SK-N-SH (cell line): Measurements from ENCODE around the gene ASB4. TPM values are rescaled to one million over a fixed set of nuclear protein-coding genes. Genes with fewer than 3 reads are reported as not detected.

Experiments used
- CTCF ChIA-PET: fragments of 300-600, 350-600 bp; formaldehyde crosslinking; extraction: SDS; loops from one replicate; lab custom pipeline; 2021; lab: Yijun Ruan, JAX
- POLR2A ChIA-PET: fragments of 350-600 bp; sonication (Branson Sonifier 250); formaldehyde crosslinking; extraction: SDS; loops from one replicate; lab custom pipeline; 2020; ENCODE audit warnings: antibody characterized with exemption, inconsistent platforms; lab: Yijun Ruan, JAX
- DNase-seq: peaks from one replicate; pipeline ENCODE4 v3.0.0; 2012
- H2AFZ ChIP-seq: fragments of 200-600 bp; sonication (generic); 2 replicates; pipeline ENCODE4 v1.8.1; 2016; ENCODE audit warnings: antibody characterized with exemption, mild to moderate bottlenecking, low read depth
- H3F3A ChIP-seq: fragments of 200-600 bp; sonication (generic); replicated peaks from 2 replicates; pipeline ENCODE3; 2016; ENCODE audit warnings: antibody characterized with exemption, mild to moderate bottlenecking; ENCODE audit not compliant: insufficient read depth
- H3K27ac ChIP-seq, 2 experiments: fragments of 200-500 bp in 1 of 2; fragments of 200-600 bp in 1 of 2; sonication (Bioruptor generic) in 1 of 2; sonication (generic), shearing (Covaris generic) in 1 of 2; 2 replicates each; pipeline versions ENCODE4 v1.5.1 to v1.6.1; 2014 to 2016; ENCODE audit warnings: low read depth in 2 of 2, inconsistent platforms in 1 of 2, low read length in 1 of 2, mild to moderate bottlenecking in 1 of 2, mixed read lengths in 1 of 2
- H3K27me3 ChIP-seq: fragments of 200-600 bp; sonication (generic), shearing (Covaris generic); 2 replicates; pipeline ENCODE4 v1.6.1; 2016; ENCODE audit warnings: mixed run types; ENCODE audit not compliant: insufficient read depth
- H3K36me3 ChIP-seq, 2 experiments: fragments of 200-500 bp in 1 of 2; fragments of 200-600 bp in 1 of 2; sonication (Bioruptor generic) in 1 of 2; sonication (generic) in 1 of 2; replicated peaks in 1 of 2; 2 replicates each; pipeline versions ENCODE3 to v1.5.1; 2014 to 2016; ENCODE audit warnings: low read length in 1 of 2, mild to moderate bottlenecking in 1 of 2; ENCODE audit not compliant: insufficient read depth in 2 of 2, control insufficient read depth in 1 of 2
- H3K4me1 ChIP-seq, 2 experiments: fragments of 200-500 bp in 1 of 2; fragments of 200-600 bp in 1 of 2; sonication (Bioruptor generic) in 1 of 2; sonication (generic), shearing (Covaris generic) in 1 of 2; 2 replicates each; pipeline versions ENCODE4 v1.5.1 to v1.6.1; 2014 to 2016; ENCODE audit warnings: low read depth in 1 of 2, low read length in 1 of 2, mixed run types in 1 of 2; ENCODE audit not compliant: insufficient read depth in 2 of 2, control insufficient read depth in 1 of 2
- H3K4me2 ChIP-seq: fragments of 200-600 bp; sonication (generic), shearing (Covaris generic); 2 replicates; pipeline ENCODE4 v1.6.1; 2017; ENCODE audit warnings: mixed run types
- H3K4me3 ChIP-seq, 2 experiments: fragments of 200-500 bp in 1 of 2; fragments of 200-600 bp in 1 of 2; sonication (Bioruptor generic) in 1 of 2; sonication (generic), shearing (Covaris generic) in 1 of 2; 2 replicates each; pipeline versions ENCODE4 v1.5.1 to v1.8.1; 2014 to 2016; ENCODE audit warnings: low read depth in 2 of 2, inconsistent platforms in 1 of 2, low read length in 1 of 2, mild to moderate bottlenecking in 1 of 2, mixed read lengths in 1 of 2, moderate library complexity in 1 of 2
- H3K79me2 ChIP-seq: fragments of 200-600 bp; sonication (generic); 2 replicates; pipeline ENCODE4 v1.8.1; 2017; ENCODE audit warnings: mild to moderate bottlenecking; ENCODE audit not compliant: insufficient read depth
- H3K9ac ChIP-seq: fragments of 200-600 bp; sonication (generic); 2 replicates; pipeline ENCODE4 v1.6.1; 2017; ENCODE audit warnings: mixed run types
- H3K9me2 ChIP-seq: fragments of 200-600 bp; sonication (generic); 2 replicates; pipeline ENCODE4 v1.6.1; 2017; ENCODE audit warnings: mixed run types
- H3K9me3 ChIP-seq: fragments of 200-600 bp; sonication (generic); 2 replicates; pipeline ENCODE4 v1.6.1; 2017; ENCODE audit warnings: mixed run types, mild to moderate bottlenecking, moderate library complexity
- H4K20me1 ChIP-seq: fragments of 200-600 bp; sonication (generic); 2 replicates; pipeline ENCODE4 v1.6.1; 2017; ENCODE audit warnings: mild to moderate bottlenecking, mixed run types; ENCODE audit not compliant: insufficient read depth
- ELF1 ChIP-seq: IDR thresholded peaks from 2 replicates; pipeline ENCODE4 v1.4.0; 2012
- FOXJ3 ChIP-seq: sonication (generic); formaldehyde crosslinking; IDR thresholded peaks from 2 replicates; pipeline ENCODE4 v1.5.1; 2020; ENCODE audit warnings: mild to moderate bottlenecking, missing genetic modification reagents
- FOXM1 ChIP-seq: IDR thresholded peaks from 2 replicates; pipeline ENCODE4 v1.4.0; 2012; ENCODE audit warnings: low read depth, mild to moderate bottlenecking
- IRF3 ChIP-seq: fragments of 150-350 bp; IDR thresholded peaks from 2 replicates; pipeline ENCODE4 v1.6.1; 2016; ENCODE audit warnings: mild to moderate bottlenecking, low read depth, low read length
- MEF2A ChIP-seq: IDR thresholded peaks from 2 replicates; pipeline ENCODE4 v1.4.0; 2012; ENCODE audit warnings: low read depth, borderline replicate concordance
- NRF1 ChIP-seq: IDR thresholded peaks from 2 replicates; pipeline ENCODE4 v1.6.1; 2012; ENCODE audit warnings: low read depth, mild to moderate bottlenecking, low read length
- POLR2AphosphoS5 ChIP-seq: IDR thresholded peaks from 2 replicates; pipeline ENCODE4 v1.6.1; 2012; ENCODE audit warnings: low read depth, low read length
- RCOR1 ChIP-seq: fragments of 150-350 bp; IDR thresholded peaks from 2 replicates; pipeline ENCODE4 v1.6.1; 2017; ENCODE audit warnings: antibody characterized with exemption, low read length
- SMC3 ChIP-seq: IDR thresholded peaks from 2 replicates; pipeline ENCODE4 v1.6.1; 2012; ENCODE audit warnings: low read depth, low read length, improper control_type of control experiment
- TAF1 ChIP-seq: IDR thresholded peaks from 2 replicates; pipeline ENCODE4 v1.6.1; 2012; ENCODE audit warnings: low read depth, mild to moderate bottlenecking, low read length, moderate library complexity, borderline replicate concordance
- TCF12 ChIP-seq: IDR thresholded peaks from 2 replicates; pipeline ENCODE4 v1.4.0; 2012
- TEAD4 ChIP-seq: IDR thresholded peaks from 2 replicates; pipeline ENCODE4 v1.4.0; 2012; ENCODE audit warnings: mild to moderate bottlenecking, borderline replicate concordance; ENCODE audit not compliant: insufficient read depth
- YY1 ChIP-seq: IDR thresholded peaks from 2 replicates; pipeline ENCODE4 v1.4.0; 2012; ENCODE audit warnings: low read depth, mild to moderate bottlenecking
- ZBTB33 ChIP-seq: IDR thresholded peaks from 2 replicates; pipeline ENCODE4 v1.4.0; 2012; ENCODE audit warnings: low read depth, borderline replicate concordance
- WGBS: methylation state at CpG from one replicate; pipeline ENCODE4 v1.1.6; 2017; ENCODE audit warnings: low lambda C conversion rate; 5-methylcytosine and 5-hydroxymethylcytosine counted together
- polyA plus RNA-seq, 3 experiments: library from polyadenylated mRNA; depleted of rRNA; stranded (reverse); fragments of >200 nt; gene quantifications; 2 replicates each; pipeline ENCODE4 v1.2.3, GENCODE V29; 2012
- TF ChIP-seq, protein P1 (sequence below): fragments of 150-350 bp; IDR thresholded peaks from 2 replicates; pipeline ENCODE4 v1.6.1; 2017; ENCODE audit warnings: antibody characterized with exemption, low read length, low read depth, borderline replicate concordance
- TF ChIP-seq, protein P2 (sequence below): IDR thresholded peaks from 2 replicates; pipeline ENCODE4; 2012

Gene ASB4
- polyA plus RNA-seq, 1 of the 3 experiments (the other 2 are of a cell fraction) = not detected

- TF ChIP-seq, protein P1, sequence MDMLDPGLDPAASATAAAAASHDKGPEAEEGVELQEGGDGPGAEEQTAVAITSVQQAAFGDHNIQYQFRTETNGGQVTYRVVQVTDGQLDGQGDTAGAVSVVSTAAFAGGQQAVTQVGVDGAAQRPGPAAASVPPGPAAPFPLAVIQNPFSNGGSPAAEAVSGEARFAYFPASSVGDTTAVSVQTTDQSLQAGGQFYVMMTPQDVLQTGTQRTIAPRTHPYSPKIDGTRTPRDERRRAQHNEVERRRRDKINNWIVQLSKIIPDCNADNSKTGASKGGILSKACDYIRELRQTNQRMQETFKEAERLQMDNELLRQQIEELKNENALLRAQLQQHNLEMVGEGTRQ = no peak
- no peak for TF ChIP-seq ZBTB33
- no peak for TF ChIP-seq YY1
- no peak for TF ChIP-seq MEF2A
- no peak for TF ChIP-seq NRF1
These were observed 5.6 kb upstream of the ASB4 start (continued) for GRCh38 chr7:95479992-95480624.

DNA sequence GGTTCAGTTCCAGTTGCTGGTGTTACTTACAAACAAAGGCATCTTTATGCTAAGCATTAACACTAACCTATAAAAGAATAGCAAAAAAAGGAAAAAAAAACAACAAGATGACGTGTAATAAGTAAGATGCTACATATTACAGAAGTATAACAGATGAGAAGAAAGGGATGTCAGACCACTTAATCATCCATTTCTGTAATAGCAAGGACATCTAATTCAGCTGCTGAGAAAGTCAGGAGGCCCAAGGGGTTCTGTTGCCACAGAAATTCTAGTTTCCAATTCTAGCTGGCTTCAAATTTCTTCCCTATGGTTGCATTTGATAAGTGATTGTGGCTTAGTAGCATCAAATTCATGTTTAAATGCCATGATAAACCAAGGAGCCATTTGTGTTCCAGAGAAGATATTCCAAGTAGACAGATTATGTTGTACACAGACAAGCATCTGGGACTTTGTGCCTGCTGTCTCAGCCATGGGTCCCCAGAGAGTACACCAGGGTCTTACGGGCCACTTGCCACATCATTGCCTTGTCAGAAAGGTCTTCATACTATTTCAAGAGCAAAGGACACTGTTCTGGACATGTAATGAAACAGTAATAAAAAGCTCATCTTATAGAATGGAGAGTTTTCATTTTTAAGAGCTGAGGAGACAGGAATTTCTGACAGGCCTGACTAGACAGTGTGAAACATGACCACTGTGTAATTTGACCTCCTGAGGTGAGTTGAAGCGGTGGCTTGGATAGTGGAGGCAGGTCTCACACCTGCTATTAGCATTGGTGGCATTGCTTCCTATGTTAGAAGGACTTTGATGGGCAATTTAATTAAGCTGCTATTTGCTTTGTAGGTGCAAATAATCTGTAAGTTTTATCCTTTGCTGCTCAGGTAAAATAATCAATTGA, 4.2 kb upstream of the ASB4 start:
- Histone ChIP-seq H3K4me3 (no peak overlapping the region), H2AFZ (no peak overlapping the region), H3K36me3 (no peaks in the 10 kb centered on the region), H3K9me2 (no peaks in the 10 kb centered on the region), H4K20me1 (no peaks in the 10 kb centered on the region), H3K27ac (no peak overlapping the region), H3K9ac (no peak overlapping the region), H3K79me2 (no peaks in the 10 kb centered on the region), H3K9me3 (no peaks in the 10 kb centered on the region), H3K4me1 (peaks cover 0 to 6% of the 10 kb centered on the region in 2 experiments; a peak in 2 of 4 replicates), H3K4me2 (no peak overlapping the region), H3K27me3 (no peaks in the 10 kb centered on the region), H3F3A (no peaks in the 10 kb centered on the region)
- WGBS = 65% methylated on average over 3 of the region's 3 CpGs
- DNase-seq = no peak
- POLR2A ChIA-PET = no interaction called here
- CTCF ChIA-PET = interaction anchor here (0.8 to 4.4 kb wide), 7 partner anchors 19 to 1860 kb away, joined by 3 to 26 read pairs (median 3); no protein-coding TSS in a partner anchor
- TF ChIP-seq FOXM1 (no peak), IRF3 (no peak), POLR2AphosphoS5 (no peak), SMC3 (no peak), RCOR1 (no peak), MEF2A (no peak), TCF12 (no peak), TEAD4 (no peak), FOXJ3 (no peak), TAF1 (no peak), ELF1 (no peak)
- TF ChIP-seq, protein P2, sequence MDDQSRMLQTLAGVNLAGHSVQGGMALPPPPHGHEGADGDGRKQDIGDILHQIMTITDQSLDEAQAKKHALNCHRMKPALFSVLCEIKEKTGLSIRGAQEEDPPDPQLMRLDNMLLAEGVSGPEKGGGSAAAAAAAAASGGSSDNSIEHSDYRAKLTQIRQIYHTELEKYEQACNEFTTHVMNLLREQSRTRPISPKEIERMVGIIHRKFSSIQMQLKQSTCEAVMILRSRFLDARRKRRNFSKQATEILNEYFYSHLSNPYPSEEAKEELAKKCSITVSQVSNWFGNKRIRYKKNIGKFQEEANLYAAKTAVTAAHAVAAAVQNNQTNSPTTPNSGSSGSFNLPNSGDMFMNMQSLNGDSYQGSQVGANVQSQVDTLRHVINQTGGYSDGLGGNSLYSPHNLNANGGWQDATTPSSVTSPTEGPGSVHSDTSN = no peak
